ENCODE measurements around the gene DDX42.

Gene DDX42

DNA sequence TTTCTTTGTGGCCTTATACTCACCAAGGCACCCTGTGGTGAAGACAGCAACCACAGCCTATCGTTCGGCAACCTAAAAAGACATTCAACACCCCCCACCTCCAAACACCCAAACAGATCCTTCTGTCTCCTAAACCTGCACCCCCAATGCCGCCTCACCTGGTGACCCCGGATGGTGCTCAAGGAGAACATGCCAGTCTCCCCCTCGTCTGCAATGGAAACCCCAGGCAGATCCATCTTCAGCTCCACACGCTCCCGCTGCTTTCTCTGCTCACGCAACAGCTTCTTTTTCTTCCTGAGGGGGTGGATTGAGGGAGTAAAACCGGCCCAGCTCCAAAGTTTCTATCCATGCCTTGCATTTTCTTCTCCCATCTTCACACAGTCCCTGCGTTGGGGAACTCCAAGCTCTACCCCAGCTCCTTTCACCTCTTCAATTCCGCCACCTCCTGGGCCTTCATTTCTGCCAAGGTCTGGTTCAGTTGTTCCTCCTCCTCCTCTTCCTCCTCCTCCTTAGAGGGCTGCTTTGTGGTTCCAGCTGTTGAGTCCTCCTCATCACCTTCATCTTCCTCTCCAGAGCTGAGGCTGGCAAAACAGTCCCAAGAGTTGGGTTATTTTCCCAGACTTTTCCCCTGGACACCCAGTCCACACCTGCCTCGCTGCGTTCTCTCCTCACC, 49.8 kb downstream of the DDX42 start:
- TF ChIP-seq, protein P1, sequence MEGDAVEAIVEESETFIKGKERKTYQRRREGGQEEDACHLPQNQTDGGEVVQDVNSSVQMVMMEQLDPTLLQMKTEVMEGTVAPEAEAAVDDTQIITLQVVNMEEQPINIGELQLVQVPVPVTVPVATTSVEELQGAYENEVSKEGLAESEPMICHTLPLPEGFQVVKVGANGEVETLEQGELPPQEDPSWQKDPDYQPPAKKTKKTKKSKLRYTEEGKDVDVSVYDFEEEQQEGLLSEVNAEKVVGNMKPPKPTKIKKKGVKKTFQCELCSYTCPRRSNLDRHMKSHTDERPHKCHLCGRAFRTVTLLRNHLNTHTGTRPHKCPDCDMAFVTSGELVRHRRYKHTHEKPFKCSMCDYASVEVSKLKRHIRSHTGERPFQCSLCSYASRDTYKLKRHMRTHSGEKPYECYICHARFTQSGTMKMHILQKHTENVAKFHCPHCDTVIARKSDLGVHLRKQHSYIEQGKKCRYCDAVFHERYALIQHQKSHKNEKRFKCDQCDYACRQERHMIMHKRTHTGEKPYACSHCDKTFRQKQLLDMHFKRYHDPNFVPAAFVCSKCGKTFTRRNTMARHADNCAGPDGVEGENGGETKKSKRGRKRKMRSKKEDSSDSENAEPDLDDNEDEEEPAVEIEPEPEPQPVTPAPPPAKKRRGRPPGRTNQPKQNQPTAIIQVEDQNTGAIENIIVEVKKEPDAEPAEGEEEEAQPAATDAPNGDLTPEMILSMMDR (IDR thresholded peaks at IDR 0.05; ENCODE audit: low read depth, low read length): no peak
- DNase-seq (ENCODE audit: extremely low read depth, low read depth): no peak

DNA sequence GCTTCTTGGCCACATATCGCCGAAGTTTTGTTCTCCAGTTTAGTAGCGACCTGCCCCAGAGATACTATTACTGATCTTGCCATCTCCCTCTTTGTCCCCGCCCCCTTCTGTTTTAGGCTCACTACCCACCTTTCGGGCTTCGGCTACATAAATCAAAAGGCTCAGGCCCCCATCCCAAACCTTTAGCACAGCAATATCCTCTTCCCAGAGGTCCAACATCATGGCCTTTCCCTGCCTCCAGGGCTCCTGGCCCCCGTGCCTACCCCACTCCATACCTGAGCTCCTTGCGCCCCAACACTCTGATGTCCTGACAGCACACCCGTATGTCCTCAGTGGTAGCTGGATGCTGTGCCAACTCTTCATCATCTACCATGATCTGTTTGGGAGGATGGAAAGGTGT, 50.4 kb downstream of the DDX42 start:
- DNase-seq (ENCODE audit: extremely low read depth, low read depth): no peak
- TF ChIP-seq, protein P1 (IDR thresholded peaks at IDR 0.05; ENCODE audit: low read depth, low read length): no peak

DNA sequence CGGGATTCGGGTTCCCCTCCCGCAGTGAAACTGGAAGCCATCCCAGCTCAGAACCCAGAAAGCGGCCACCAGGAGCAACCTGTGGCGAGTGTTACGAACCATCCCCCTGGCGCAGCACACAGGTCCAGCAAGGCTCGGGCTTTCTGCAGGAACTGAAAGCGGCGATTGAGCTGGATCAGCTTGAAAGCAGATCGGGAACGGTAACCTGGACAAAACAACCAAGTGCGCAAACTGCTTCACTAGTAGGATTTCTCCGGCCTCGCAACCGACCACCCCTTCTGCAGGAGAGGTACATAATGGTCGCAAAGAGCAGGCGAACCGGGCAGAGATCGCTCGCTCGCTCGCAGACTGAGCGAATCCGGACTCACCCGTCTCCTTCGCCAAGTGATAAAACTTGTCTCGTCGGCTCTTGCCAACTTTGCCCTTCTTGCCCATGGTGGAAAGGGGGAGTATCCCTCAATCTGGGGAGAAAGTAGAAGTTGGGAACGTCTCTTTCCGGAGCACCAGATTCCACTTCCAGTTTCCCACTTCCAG, 52.6 kb downstream of the DDX42 start:
- no peak for DNase-seq (ENCODE audit: extremely low read depth, low read depth)
- TF ChIP-seq, protein P1 (IDR thresholded peaks at IDR 0.05; ENCODE audit: low read depth, low read length): no peak

DNA sequence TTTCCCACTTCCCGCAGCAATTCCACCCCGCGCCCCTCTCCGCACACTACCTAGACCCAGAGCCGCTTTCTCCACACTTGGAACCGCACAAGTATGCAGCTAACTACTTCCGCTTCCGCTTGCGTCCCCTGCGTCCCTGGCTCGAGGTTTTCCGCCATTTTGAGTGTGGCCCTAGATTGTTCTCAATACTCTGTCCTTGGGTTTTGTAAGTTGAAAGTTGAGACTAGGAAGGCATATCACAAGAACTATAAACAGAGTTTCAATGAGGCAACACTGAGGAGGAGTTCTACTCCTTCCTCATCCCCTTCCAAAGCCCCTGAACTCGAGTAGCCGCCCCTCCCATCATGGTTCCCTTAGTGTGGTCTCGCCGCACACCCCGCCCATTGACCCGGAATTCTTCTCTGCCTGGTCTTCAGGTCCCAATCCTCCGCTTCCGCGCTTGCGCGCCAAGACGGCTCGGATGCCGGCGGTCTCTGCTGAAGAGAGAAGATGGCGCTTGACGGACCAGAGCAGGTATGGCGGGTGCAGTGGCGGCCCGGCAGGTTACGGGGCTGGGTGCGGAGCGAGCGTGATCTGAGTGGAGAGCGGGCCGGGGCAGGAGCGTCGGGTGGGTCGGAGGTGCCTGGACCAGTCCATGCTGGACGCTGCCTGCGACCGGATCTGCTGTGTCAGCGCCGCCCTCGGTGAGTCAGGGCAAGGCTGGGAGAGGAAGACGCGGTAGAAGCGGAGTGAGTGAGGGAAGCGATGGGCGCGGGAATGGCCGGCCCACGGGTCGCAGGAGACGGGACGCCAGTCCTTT, 53.2 kb downstream of the DDX42 start, which contains the start of the genes FTSJ3 and PSMC5:
FTSJ3 (minus strand) TSS at position 662 of the 799 bp plus-strand sequence. CDS start 761 bp downstream, outside the sequence.
PSMC5 (plus strand) TSS at position 430 of the 799 bp plus-strand sequence; CDS start at position 490, 60 bp downstream.
- peak; percentile 77 for DNase-seq (ENCODE audit: extremely low read depth, low read depth)
- TF ChIP-seq, protein P1 (IDR thresholded peaks at IDR 0.05; ENCODE audit: low read depth, low read length): peak; percentile 58

DNA sequence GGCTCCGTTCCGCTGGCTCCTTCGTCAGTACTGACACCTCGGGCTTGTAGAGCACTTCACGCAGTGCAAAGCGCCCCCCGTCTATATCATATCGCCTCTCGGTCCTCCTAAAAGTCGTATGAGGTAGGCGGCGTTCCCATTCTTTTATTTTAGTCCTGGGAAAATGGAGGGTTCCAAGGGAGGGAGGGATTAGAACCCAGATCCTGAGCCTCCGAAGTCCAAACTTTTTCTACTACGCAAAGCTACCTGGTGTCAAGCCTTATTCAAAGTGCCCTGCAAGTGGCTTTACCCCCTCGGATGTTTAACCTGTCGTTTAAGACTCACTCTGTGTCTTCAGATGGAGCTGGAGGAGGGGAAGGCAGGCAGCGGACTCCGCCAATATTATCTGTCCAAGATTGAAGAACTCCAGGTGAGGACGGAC, 53.8 kb downstream of the DDX42 start:
- DNase-seq (ENCODE audit: extremely low read depth, low read depth): no peak
- TF ChIP-seq, protein P1 (IDR thresholded peaks at IDR 0.05; ENCODE audit: low read depth, low read length): no peak

DNA sequence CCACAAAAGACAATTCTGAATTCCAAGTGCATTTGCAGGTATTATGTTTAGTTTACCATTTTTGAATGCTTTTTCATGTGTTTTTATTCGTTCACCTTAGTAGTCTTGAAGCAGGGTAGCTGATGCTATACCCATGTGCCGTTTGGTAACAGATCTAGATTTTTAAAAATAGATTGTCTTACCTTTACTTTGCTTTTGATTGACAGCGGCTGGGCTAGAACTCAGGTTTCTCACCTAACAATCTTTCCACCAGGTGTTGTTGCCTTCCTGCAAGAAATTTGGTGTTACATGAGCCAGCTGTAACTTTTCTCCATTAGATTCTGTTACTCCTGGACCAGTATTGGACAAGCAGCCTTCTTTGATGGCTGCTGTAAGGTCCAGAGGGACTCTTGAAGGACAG, 55.0 kb downstream of the DDX42 start:
- no peak for DNase-seq (ENCODE audit: extremely low read depth, low read depth)
- TF ChIP-seq, protein P1 (IDR thresholded peaks at IDR 0.05; ENCODE audit: low read depth, low read length): no peak

DNA sequence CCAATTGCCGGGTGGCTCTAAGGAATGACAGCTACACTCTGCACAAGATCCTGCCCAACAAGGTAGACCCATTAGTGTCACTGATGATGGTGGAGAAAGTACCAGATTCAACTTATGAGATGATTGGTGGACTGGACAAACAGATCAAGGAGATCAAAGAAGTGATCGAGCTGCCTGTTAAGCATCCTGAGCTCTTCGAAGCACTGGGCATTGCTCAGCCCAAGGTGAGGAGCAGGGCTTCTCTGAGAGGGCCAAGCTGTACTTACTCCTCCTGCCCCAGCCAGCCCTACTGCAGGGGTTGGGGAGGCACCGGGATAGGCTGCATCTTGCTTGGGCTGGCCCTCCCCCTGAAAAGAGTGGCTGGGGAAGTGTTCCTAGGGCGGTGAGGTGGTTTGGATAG, 56.3 kb downstream of the DDX42 start:
- DNase-seq (ENCODE audit: extremely low read depth, low read depth): no peak

More for the DNA sequence above, 56.3 kb downstream of the DDX42 start:
- TF ChIP-seq, protein P1 (IDR thresholded peaks at IDR 0.05; ENCODE audit: low read depth, low read length): no peak

Measured in AG09319 (cell line).